NCI-H2107 (cell line): ENCODE measurements around the gene METTL27.
A peak's percentile ranks its signal among the peaks of the same experiment; 100 is the strongest.
"Not testable (repeated sequence)": the region's sequence is repeated elsewhere in the genome, so short reads cannot be mapped to it uniquely, and the experiment has no call there.

ENCODE experiments used
- DNase-seq: peaks from one replicate; lab custom pipeline; 2025; lab: John Stamatoyannopoulos, UW

The METTL27 gene

GRCh38 chr7:73842067-73842976 lies at the start of gene METTL27:
Gene METTL27, minus strand, starts transcription at chr7:73842516. Its CDS starts 376 bp downstream, at chr7:73842140.
- DNase-seq, result peak; percentile 87

GRCh38 chr7:73891178-73891885 lies 49.0 kb upstream of the METTL27 start:
- no peak for DNase-seq

GRCh38 chr7:73890555-73891147 lies 48.3 kb upstream of the METTL27 start:
- no peak for DNase-seq

- DNase-seq, result no peak
Observed at GRCh38 chr7:73888959-73889358, 46.6 kb upstream of the METTL27 start.

- DNase-seq, result no peak
Observed at GRCh38 chr7:73887762-73888161, 45.4 kb upstream of the METTL27 start.

- DNase-seq, result no peak
Observed at GRCh38 chr7:73885975-73886798, 43.9 kb upstream of the METTL27 start.

- no peak for DNase-seq
Observed at GRCh38 chr7:73885433-73885974, 43.2 kb upstream of the METTL27 start.

GRCh38 chr7:73884867-73885422 lies 42.6 kb upstream of the METTL27 start:
- DNase-seq, result not testable (repeated sequence)

GRCh38 chr7:73882047-73882402 lies 39.7 kb upstream of the METTL27 start:
- no peak for DNase-seq

GRCh38 chr7:73881352-73882046 lies 39.2 kb upstream of the METTL27 start:
- DNase-seq, result no peak

- no peak for DNase-seq
Observed at GRCh38 chr7:73880755-73881328, 38.5 kb upstream of the METTL27 start.

- DNase-seq, result no peak
Observed at GRCh38 chr7:73879977-73880681, 37.8 kb upstream of the METTL27 start.

GRCh38 chr7:73876973-73877372 lies 34.7 kb upstream of the METTL27 start:
- DNase-seq, result no peak

GRCh38 chr7:73876361-73876760 lies 34.0 kb upstream of the METTL27 start:
- no peak for DNase-seq

- DNase-seq, result no peak
Observed at GRCh38 chr7:73872056-73872908, 30.0 kb upstream of the METTL27 start.

GRCh38 chr7:73871163-73872011 lies 29.1 kb upstream of the METTL27 start:
- DNase-seq, result no peak

- no peak for DNase-seq
Observed at GRCh38 chr7:73870041-73870492, 27.8 kb upstream of the METTL27 start.
